Ecto neural progenitor cell (in vitro differentiated cells): ENCODE results near the gene MMP11.

Experiments
- DNase-seq: peaks from one replicate; pipeline ENCODE4 v3.0.0-alpha.2; 2018; ENCODE audit warnings: low spot score

The MMP11 gene

GRCh38 chr22:23831781-23832180 is 59.1 kb downstream of the MMP11 start:
- no peak for DNase-seq

- no peak for DNase-seq
These were observed 59.8 kb downstream of the MMP11 start for GRCh38 chr22:23832226-23833016.

- no peak for DNase-seq
These were observed 60.5 kb downstream of the MMP11 start for GRCh38 chr22:23833017-23833751.
